ENCODE measurements around the gene ADAMTSL1. TPM values are rescaled to one million over a fixed set of nuclear protein-coding genes. Genes with fewer than 3 reads are reported as not detected.

Gene ADAMTSL1
- total and polyA plus RNA-seq, 9 of the 15 experiments (the other 6 are each of a cell fraction or from before 2014, with no cell fraction given): 0.01 TPM; not detected in 8

GRCh38 chr9:18893046-18893445 is 419.1 kb downstream of the ADAMTSL1 start:
- intact Hi-C loops (cut with micrococcal nuclease): no loop called here
- Histone ChIP-seq H3K36me3 (ENCODE audit: control insufficient read depth, insufficient read depth, low read length) (no peaks in the 10 kb centered on the region), H3K27ac (ENCODE audit: extremely low read depth, low read depth, low read length) (no peak overlapping the region), H3K9ac (ENCODE audit: insufficient read depth in 1 of 2, low read depth in 2 of 2, low read length in 2 of 2) (no peak overlapping the region), H3K9me3 (replicated peaks; ENCODE audit: control insufficient read depth, insufficient read depth, low read depth, low read length) (no peaks in the 10 kb centered on the region), H3K79me2 (ENCODE audit: control insufficient read depth, insufficient read depth, low read length) (no peaks in the 10 kb centered on the region), H2AFZ (ENCODE audit: low read depth, low read length) (no peak overlapping the region), H3K4me3 (no peak overlapping the region), H3K4me1 (replicated peaks in 1 of 2; ENCODE audit: control insufficient read depth in 2 of 2, insufficient read depth in 2 of 2, low read length in 2 of 2) (no peaks in the 10 kb centered on the region), H3K27me3 (ENCODE audit: control insufficient read depth in 2 of 2, insufficient read depth in 2 of 2, low read length in 2 of 2) (no peaks in the 10 kb centered on the region), H3K4me2 (ENCODE audit: insufficient read depth, low read length) (no peak overlapping the region), H4K20me1 (replicated peaks; ENCODE audit: control insufficient read depth, insufficient read depth, low read length) (no peaks in the 10 kb centered on the region), H3K9me1 (ENCODE audit: control insufficient read depth, insufficient read depth, low read length) (no peaks in the 10 kb centered on the region)
- TF ChIP-seq MCM2 (IDR thresholded peaks at IDR 0.05; ENCODE audit: low read depth): no peak
- TF ChIP-seq POLR2AphosphoS5 (IDR thresholded peaks at IDR 0.05; ENCODE audit: control insufficient read depth, insufficient read depth, low read depth, low read length): no peak
- TF ChIP-seq ERF (CRISPR knock-in tag; IDR thresholded peaks at IDR 0.05): no peak
- no peak for TF ChIP-seq YBX1 (IDR thresholded peaks at IDR 0.05)
- TF ChIP-seq ZNF609 (CRISPR knock-in tag; IDR thresholded peaks at IDR 0.05; ENCODE audit: borderline replicate concordance): no peak
- TF ChIP-seq HNRNPK (IDR thresholded peaks at IDR 0.05; ENCODE audit: low read depth, low read length, poor library complexity, severe bottlenecking): no peak
- TF ChIP-seq ZNF717 (CRISPR knock-in tag; IDR thresholded peaks at IDR 0.05): no peak
- no peak for TF ChIP-seq PATZ1 (CRISPR knock-in tag; IDR thresholded peaks at IDR 0.05; ENCODE audit: borderline replicate concordance)
- no peak for TF ChIP-seq CC2D1A (IDR thresholded peaks at IDR 0.05)
- no peak for TF ChIP-seq RNF2 (IDR thresholded peaks at IDR 0.05)
- no peak for TF ChIP-seq HMG20A (CRISPR knock-in tag; conservative IDR thresholded peaks at IDR 0.05)
- no peak for TF ChIP-seq PCBP2 (IDR thresholded peaks at IDR 0.05; ENCODE audit: low read depth, low read length, poor library complexity, severe bottlenecking)
- no peak for TF ChIP-seq HNRNPUL1 (IDR thresholded peaks at IDR 0.05; ENCODE audit: low read length)
- POLR2A ChIA-PET: interaction anchor here (1.2 kb wide), 1 partner anchor 10 kb away, joined by 3 read pairs; no protein-coding TSS in a partner anchor
- CTCF ChIA-PET (ENCODE audit: low intra/inter-chr PET ratio): no interaction called here
- BruUV-seq (replicated peaks): no TSS peak
- FAIRE-seq (no peak), ATAC-seq (no peak), DNase-seq (ENCODE audit: extremely low read depth in 1 of 4, low spot score in 3 of 4) (no peak)
- in situ Hi-C loops (cut with MboI): no loop called here
- WGBS (ENCODE audit: insufficient coverage, low coverage, missing lambda C conversion rate): 0% methylated on average over 4 of the region's 4 CpGs

Data from K562 (cell line).